Left ventricle myocardium inferior (tissue), 1 donor: ENCODE measurements around the gene SP2. TPM values are rescaled to one million over a fixed set of nuclear protein-coding genes. Genes with fewer than 3 reads are reported as not detected.
A peak's percentile ranks its signal among the peaks of the same experiment; 100 is the strongest.

ENCODE experiments used
- DNase-seq: peaks from one replicate; pipeline ENCODE4 v3.0.0-alpha.2; 2020
- H3K27ac ChIP-seq: fragments of 200-600 bp; replicated peaks from 2 replicates; pipeline ENCODE4 v1.8.0; 2021
- H3K27me3 ChIP-seq: fragments of 200-600 bp; 2 replicates; pipeline ENCODE4 v1.8.0; 2021; ENCODE audit warnings: low read depth
- H3K36me3 ChIP-seq: fragments of 200-600 bp; 2 replicates; pipeline ENCODE4 v1.8.0; 2021
- H3K4me1 ChIP-seq: fragments of 200-600 bp; 2 replicates; pipeline ENCODE4 v1.8.0; 2021
- H3K4me3 ChIP-seq: fragments of 200-600 bp; 2 replicates; pipeline ENCODE4 v1.8.0; 2021; ENCODE audit warnings: mild to moderate bottlenecking, moderate library complexity
- H3K9me3 ChIP-seq: fragments of 200-600 bp; replicated peaks from 2 replicates; pipeline ENCODE4 v1.8.0; 2021
- intact Hi-C: fragments of 100-400 bp; cut with micrococcal nuclease; formaldehyde crosslinking; loops from one replicate; pipeline ENCODE4 v1.11.0; 2022
- total RNA-seq: library from RNA; stranded (reverse); fragmentation: NEBNext Ultra II Directional; extraction: Animal tissue kit (Norgen Biotek cat#: 25700); gene quantifications from one replicate; pipeline ENCODE4 v1.2.1, GENCODE V29; 2021
- TF ChIP-seq, protein P1 (sequence below): fragments of 200-600 bp; IDR thresholded peaks from 2 replicates; pipeline ENCODE4 v1.8.0; 2021; ENCODE audit warnings: antibody characterized with exemption, mild to moderate bottlenecking, borderline replicate concordance
- donor health status: DM: no; HTN: yes; CAD: no; lungs with severe emphysema.

The SP2 gene
- total RNA-seq, 1 donor from 2014 or later = 13.9 TPM

- Histone ChIP-seq H3K27me3 (no peaks in the 10 kb centered on the region), H3K36me3 (no peaks in the 10 kb centered on the region), H3K4me3 (no peak overlapping the region), H3K4me1 (peaks cover 15% of the 10 kb centered on the region), H3K9me3 (no peaks in the 10 kb centered on the region), H3K27ac (no peak overlapping the region)
- DNase-seq = peak; percentile 89
- TF ChIP-seq, protein P1, sequence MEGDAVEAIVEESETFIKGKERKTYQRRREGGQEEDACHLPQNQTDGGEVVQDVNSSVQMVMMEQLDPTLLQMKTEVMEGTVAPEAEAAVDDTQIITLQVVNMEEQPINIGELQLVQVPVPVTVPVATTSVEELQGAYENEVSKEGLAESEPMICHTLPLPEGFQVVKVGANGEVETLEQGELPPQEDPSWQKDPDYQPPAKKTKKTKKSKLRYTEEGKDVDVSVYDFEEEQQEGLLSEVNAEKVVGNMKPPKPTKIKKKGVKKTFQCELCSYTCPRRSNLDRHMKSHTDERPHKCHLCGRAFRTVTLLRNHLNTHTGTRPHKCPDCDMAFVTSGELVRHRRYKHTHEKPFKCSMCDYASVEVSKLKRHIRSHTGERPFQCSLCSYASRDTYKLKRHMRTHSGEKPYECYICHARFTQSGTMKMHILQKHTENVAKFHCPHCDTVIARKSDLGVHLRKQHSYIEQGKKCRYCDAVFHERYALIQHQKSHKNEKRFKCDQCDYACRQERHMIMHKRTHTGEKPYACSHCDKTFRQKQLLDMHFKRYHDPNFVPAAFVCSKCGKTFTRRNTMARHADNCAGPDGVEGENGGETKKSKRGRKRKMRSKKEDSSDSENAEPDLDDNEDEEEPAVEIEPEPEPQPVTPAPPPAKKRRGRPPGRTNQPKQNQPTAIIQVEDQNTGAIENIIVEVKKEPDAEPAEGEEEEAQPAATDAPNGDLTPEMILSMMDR = peak; percentile 97
- intact Hi-C loops = loop anchor here (2.0 to 10.0 kb wide), 2 partner anchors 49 to 65 kb away; partner anchors contain the start of genes PRR15L and SCRN2
These were observed 6.1 kb upstream of the SP2 start for GRCh38 chr17:47889734-47890529.

- intact Hi-C loops = loop anchor here (2.0 kb wide), 1 partner anchor 51 kb away; the partner anchor contains the start of gene SCRN2
- no peak overlapping the region for H3K4me3 ChIP-seq
- H3K4me1 ChIP-seq = peaks cover 17% of the 10 kb centered on the region
- no peak overlapping the region for H3K27ac ChIP-seq
- TF ChIP-seq, protein P1 = no peak
- no peaks in the 10 kb centered on the region for H3K9me3 ChIP-seq
- DNase-seq = no peak
- no peaks in the 10 kb centered on the region for H3K27me3 ChIP-seq
- no peaks in the 10 kb centered on the region for H3K36me3 ChIP-seq
These were observed 4.4 kb upstream of the SP2 start for GRCh38 chr17:47891545-47892088.

GRCh38 chr17:47894498-47895346 is 1.3 kb upstream of the SP2 start:
- Histone ChIP-seq H3K4me1 (peaks cover 48% of the 10 kb centered on the region), H3K27me3 (no peaks in the 10 kb centered on the region), H3K27ac (peak overlapping the region; percentile 99), H3K9me3 (no peaks in the 10 kb centered on the region), H3K36me3 (no peaks in the 10 kb centered on the region), H3K4me3 (peak overlapping the region; percentile 89)
- DNase-seq = no peak
- intact Hi-C loops = no loop called here
- TF ChIP-seq, protein P1 = no peak

DNA sequence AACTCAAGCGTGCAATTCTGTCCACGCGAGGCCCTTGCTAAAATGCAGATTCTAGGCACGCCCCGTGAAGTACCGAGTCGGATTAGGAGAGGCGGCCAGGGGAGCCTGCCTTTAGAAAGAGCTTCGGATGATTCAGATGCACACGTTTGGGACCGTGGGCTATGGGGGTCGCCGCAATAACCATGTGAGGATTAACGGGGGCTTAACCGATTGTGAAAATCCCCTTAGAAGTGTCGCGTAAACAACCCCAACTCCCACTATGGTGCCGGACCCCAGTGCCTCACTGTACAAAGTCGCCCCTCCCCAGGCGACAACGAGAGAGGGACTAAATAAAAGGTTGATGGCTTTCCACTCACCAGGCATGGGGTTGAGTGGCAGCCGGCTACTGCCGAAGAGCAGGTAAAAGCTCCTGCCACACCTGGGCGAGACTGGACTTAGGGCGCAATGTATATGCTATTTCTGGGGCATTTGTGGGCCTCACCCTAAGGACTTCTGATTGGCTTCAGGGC is 635 bp upstream of the SP2 start:
- no peaks in the 10 kb centered on the region for H3K9me3 ChIP-seq
- H3K36me3 ChIP-seq = no peaks in the 10 kb centered on the region
- intact Hi-C loops = no loop called here
- H3K4me1 ChIP-seq = peaks cover 55% of the 10 kb centered on the region
- TF ChIP-seq, protein P1 = no peak
- H3K27ac ChIP-seq = peak overlapping the region; percentile 99
- no peaks in the 10 kb centered on the region for H3K27me3 ChIP-seq
- no peak for DNase-seq
- peak overlapping the region; percentile 89 for H3K4me3 ChIP-seq
